IPS DF 6.9 (cell line): ENCODE data around the gene TUBGCP2.

Experiments
- DNase-seq: peaks from one replicate; pipeline ENCODE4 v3.0.0-alpha.2; 2013; ENCODE audit warnings: low read depth, low spot score
- H3K27ac ChIP-seq: one replicate; pipeline ENCODE4 v1.5.1; 2013; ENCODE audit warnings: low read length, control low read depth
- H3K27me3 ChIP-seq: 2 replicates; pipeline ENCODE4 v1.6.1; 2013; ENCODE audit warnings: mild to moderate bottlenecking, low read length; ENCODE audit not compliant: control insufficient read depth, insufficient read depth
- H3K36me3 ChIP-seq: 2 replicates; pipeline ENCODE4 v1.6.1; 2013; ENCODE audit warnings: low read length; ENCODE audit not compliant: control insufficient read depth, insufficient read depth
- H3K4me1 ChIP-seq: 2 replicates; pipeline ENCODE4 v1.6.1; 2013; ENCODE audit warnings: low read length; ENCODE audit not compliant: control insufficient read depth, insufficient read depth
- H3K4me3 ChIP-seq: 2 replicates; pipeline ENCODE4 v1.5.1; 2013; ENCODE audit warnings: mild to moderate bottlenecking, low read length
- H3K9me3 ChIP-seq: 2 replicates; pipeline ENCODE4 v1.6.1; 2013; ENCODE audit warnings: low read length, inconsistent platforms; ENCODE audit not compliant: control insufficient read depth, insufficient read depth
- WGBS: extraction: QIAGEN DNeasy Blood & Tissue Kit; methylation state at CpG from one replicate; pipeline ENCODE4 v1.1.7; 2013; ENCODE audit warnings: mixed read lengths, missing lambda C conversion rate; ENCODE audit not compliant: insufficient read length, insufficient coverage; 5-methylcytosine and 5-hydroxymethylcytosine counted together

The TUBGCP2 gene

GRCh38 chr10:133341983-133342382, 33.3 kb upstream of the TUBGCP2 start:
- Histone ChIP-seq H3K9me3 (no peaks in the 10 kb centered on the region), H3K27me3 (peaks cover 5% of the 10 kb centered on the region; the same call in 1 of the 2 replicates), H3K4me3 (no peak overlapping the region), H3K36me3 (no peaks in the 10 kb centered on the region), H3K4me1 (0 out of 2 replicates have a peak, but pooled peaks cover 3% of the 10 kb centered on the region), H3K27ac (no peak overlapping the region)
- no CpG with 5 or more reads among the region's 4 CpGs for WGBS
- no peak for DNase-seq

- Histone ChIP-seq H3K36me3 (peaks cover 2% of the 10 kb centered on the region; the same call in 1 of the 2 replicates), H3K4me3 (no peak overlapping the region), H3K4me1 (peaks cover 5% of the 10 kb centered on the region; the same call in 1 of the 2 replicates), H3K27me3 (peaks cover 23% of the 10 kb centered on the region; the same call in 1 of the 2 replicates), H3K9me3 (no peaks in the 10 kb centered on the region), H3K27ac (no peak overlapping the region)
- 100% methylated on average over 3 of the region's 13 CpGs for WGBS
- no peak for DNase-seq
Measured at GRCh38 chr10:133339708-133340380, 31.2 kb upstream of the TUBGCP2 start.

- peaks cover 2% of the 10 kb centered on the region; the same call in 1 of the 2 replicates for H3K36me3 ChIP-seq
- H3K27ac ChIP-seq = no peak overlapping the region
- 100% methylated on average over 9 of the region's 10 CpGs for WGBS
- H3K27me3 ChIP-seq = peaks cover 30% of the 10 kb centered on the region; the same call in 1 of the 2 replicates
- peaks cover 4% of the 10 kb centered on the region; the same call in 1 of the 2 replicates for H3K4me1 ChIP-seq
- DNase-seq = no peak
- H3K9me3 ChIP-seq = no peaks in the 10 kb centered on the region
- H3K4me3 ChIP-seq = no peak overlapping the region
Measured at GRCh38 chr10:133338080-133339071, 29.7 kb upstream of the TUBGCP2 start.

GRCh38 chr10:133337370-133337725, 28.7 kb upstream of the TUBGCP2 start:
- peaks cover 2% of the 10 kb centered on the region; the same call in 1 of the 2 replicates for H3K4me1 ChIP-seq
- no peaks in the 10 kb centered on the region for H3K9me3 ChIP-seq
- H3K27ac ChIP-seq = no peak overlapping the region
- DNase-seq = no peak
- H3K27me3 ChIP-seq = peaks cover 36% of the 10 kb centered on the region; the same call in 1 of the 2 replicates
- no peak overlapping the region for H3K4me3 ChIP-seq
- 100% methylated on average over 3 of the region's 3 CpGs for WGBS
- peaks cover 2% of the 10 kb centered on the region; the same call in 1 of the 2 replicates for H3K36me3 ChIP-seq

- WGBS = no CpG with 5 or more reads among the region's 63 CpGs
- Histone ChIP-seq H3K4me1 (peaks cover 2% of the 10 kb centered on the region; the same call in 1 of the 2 replicates), H3K9me3 (no peaks in the 10 kb centered on the region), H3K36me3 (peaks cover 2% of the 10 kb centered on the region; the same call in 1 of the 2 replicates), H3K27ac (no peak within 1 kb of the TSS), H3K27me3 (peaks cover 40% of the 10 kb centered on the region; the same call in 1 of the 2 replicates), H3K4me3 (no peak within 1 kb of the TSS)
- DNase-seq = no peak
Measured at GRCh38 chr10:133336577-133337369, 28.1 kb upstream of the TUBGCP2 start, which contains the start of gene CALY. Gene CALY (minus strand): TSS chr10:133336896. CDS start chr10:133328989, 7,907 bp downstream.

- no peak for DNase-seq
- Histone ChIP-seq H3K4me1 (peaks cover 2% of the 10 kb centered on the region; the same call in 1 of the 2 replicates), H3K9me3 (no peaks in the 10 kb centered on the region), H3K36me3 (peaks cover 2% of the 10 kb centered on the region; the same call in 1 of the 2 replicates), H3K27ac (no peak overlapping the region), H3K4me3 (no peak overlapping the region), H3K27me3 (peaks cover 40% of the 10 kb centered on the region; the same call in 1 of the 2 replicates)
- no CpG with 5 or more reads among the region's 41 CpGs for WGBS
Measured at GRCh38 chr10:133336118-133336576, 27.5 kb upstream of the TUBGCP2 start.

- no peak for DNase-seq
- WGBS = no CpG with 5 or more reads among the region's 75 CpGs
- Histone ChIP-seq H3K4me1 (peaks cover 2% of the 10 kb centered on the region; the same call in 1 of the 2 replicates), H3K9me3 (no peaks in the 10 kb centered on the region), H3K27ac (no peak overlapping the region), H3K4me3 (peak overlapping the region; percentile 31; the same call in 1 of the 2 replicates), H3K36me3 (peaks cover 2% of the 10 kb centered on the region; the same call in 1 of the 2 replicates), H3K27me3 (peaks cover 40% of the 10 kb centered on the region; the same call in 1 of the 2 replicates)
Measured at GRCh38 chr10:133335246-133336117, 26.8 kb upstream of the TUBGCP2 start.

GRCh38 chr10:133334503-133335245, 26.0 kb upstream of the TUBGCP2 start:
- Histone ChIP-seq H3K4me3 (peak overlapping the region; percentile 31; the same call in 1 of the 2 replicates), H3K27me3 (peaks cover 40% of the 10 kb centered on the region; the same call in 1 of the 2 replicates), H3K36me3 (peaks cover 2% of the 10 kb centered on the region; the same call in 1 of the 2 replicates), H3K27ac (no peak overlapping the region), H3K4me1 (peaks cover 2% of the 10 kb centered on the region; the same call in 1 of the 2 replicates), H3K9me3 (no peaks in the 10 kb centered on the region)
- no peak for DNase-seq
- WGBS = no CpG with 5 or more reads among the region's 51 CpGs
